ENCODE results near the gene TCTN1.
A peak's percentile ranks its signal among the peaks of the same experiment; 100 is the strongest.

Gene TCTN1

GRCh38 chr12:110697236-110697635, 83.3 kb downstream of the TCTN1 start:
- DNase-seq (ENCODE audit: low read depth) = no peak

GRCh38 chr12:110698171-110698902, 84.4 kb downstream of the TCTN1 start:
- no peak overlapping the region for H3K4me3 ChIP-seq (ENCODE audit: low read depth, low read length)

More at GRCh38 chr12:110697236-110697635, 83.3 kb downstream of the TCTN1 start:
- H3K4me3 ChIP-seq (ENCODE audit: low read depth, low read length) = no peak overlapping the region

More at GRCh38 chr12:110698171-110698902, 84.4 kb downstream of the TCTN1 start:
- peak; percentile 30 for DNase-seq (ENCODE audit: low read depth)
